GM23338 (cell line): Measurements from ENCODE around the gene DLG2. TPM values are rescaled to one million over a fixed set of nuclear protein-coding genes. Genes with fewer than 3 reads are reported as not detected.

Source experiments
- ATAC-seq: fragments of 200-7000 bp; cut with Tn5 transposase; 3 replicates; pipeline ENCODE4 v1.9.1; 2020
- DNase-seq: peaks from one replicate; pipeline ENCODE4 v3.0.0-alpha.2; 2015; ENCODE audit warnings: low spot score
- H2AFZ ChIP-seq: fragments of 200-600 bp; sonication (generic); 2 replicates; pipeline ENCODE4 v1.8.0; 2016; ENCODE audit warnings: antibody characterized with exemption, mild to moderate bottlenecking, moderate library complexity
- H3F3A ChIP-seq: fragments of 200-600 bp; sonication (generic); replicated peaks from 2 replicates; pipeline ENCODE4 v1.8.0; 2017; ENCODE audit warnings: antibody characterized with exemption, mixed run types, low read depth
- H3K27ac ChIP-seq: fragments of 200-600 bp; sonication (generic); 2 replicates; pipeline ENCODE4 v1.6.1; 2016; ENCODE audit warnings: low read depth
- H3K27me3 ChIP-seq: fragments of 200-600 bp; sonication (generic); 2 replicates; pipeline ENCODE4 v1.8.0; 2016; ENCODE audit warnings: mild to moderate bottlenecking, mixed run types, moderate library complexity; ENCODE audit not compliant: insufficient read depth
- H3K36me3 ChIP-seq: fragments of 200-600 bp; sonication (generic); 2 replicates; pipeline ENCODE4 v1.8.0; 2016; ENCODE audit warnings: mild to moderate bottlenecking; ENCODE audit not compliant: insufficient read depth
- H3K4me1 ChIP-seq: fragments of 200-600 bp; sonication (generic); 2 replicates; pipeline ENCODE4 v1.8.0; 2016; ENCODE audit warnings: mild to moderate bottlenecking, moderate library complexity; ENCODE audit not compliant: insufficient read depth
- H3K4me2 ChIP-seq: fragments of 200-600 bp; sonication (generic); 2 replicates; pipeline ENCODE4 v1.7.1; 2017; ENCODE audit warnings: mixed run types
- H3K4me3 ChIP-seq: fragments of 200-600 bp; sonication (generic); 2 replicates; pipeline ENCODE4 v1.6.1; 2016; ENCODE audit warnings: mixed run types
- H3K79me2 ChIP-seq: fragments of 200-600 bp; sonication (generic); replicated peaks from 2 replicates; pipeline ENCODE4 v1.8.0; 2017; ENCODE audit warnings: mild to moderate bottlenecking; ENCODE audit not compliant: insufficient read depth
- H3K9me2 ChIP-seq: fragments of 200-600 bp; sonication (generic); 2 replicates; pipeline ENCODE4 v1.8.0; 2017; ENCODE audit not compliant: insufficient read depth
- H4K20me1 ChIP-seq: fragments of 200-600 bp; sonication (generic); replicated peaks from 2 replicates; pipeline ENCODE4 v1.8.0; 2017; ENCODE audit warnings: mild to moderate bottlenecking; ENCODE audit not compliant: insufficient read depth
- H3K27ac Mint-ChIP-seq: 2 replicates; pipeline ENCODE4 v1.8.0; 2020; ENCODE audit warnings: inconsistent platforms, mild to moderate bottlenecking, moderate library complexity, mixed read lengths
- H3K27me3 Mint-ChIP-seq: 3 replicates; pipeline ENCODE4 v1.8.0; 2022; ENCODE audit warnings: low read depth, mild to moderate bottlenecking, moderate library complexity, mixed read lengths, inconsistent platforms; ENCODE audit not compliant: insufficient read depth, poor library complexity
- H3K36me3 Mint-ChIP-seq: 3 replicates; pipeline ENCODE4 v1.8.0; 2021; ENCODE audit warnings: low read depth, mild to moderate bottlenecking, inconsistent platforms, moderate library complexity, mixed read lengths
- H3K4me1 Mint-ChIP-seq: 3 replicates; pipeline ENCODE4 v1.8.0; 2020; ENCODE audit warnings: mild to moderate bottlenecking, inconsistent platforms, mixed read lengths
- H3K4me3 Mint-ChIP-seq: 3 replicates; pipeline ENCODE4 v1.8.0; 2021; ENCODE audit warnings: moderate library complexity, mild to moderate bottlenecking, inconsistent platforms, mixed read lengths
- H3K9me3 Mint-ChIP-seq: 3 replicates; pipeline ENCODE4 v1.8.0; 2020; ENCODE audit warnings: moderate library complexity, mild to moderate bottlenecking, inconsistent platforms, mixed read lengths
- CREB1 ChIP-seq: fragments of 250-450 bp; sonication (Bioruptor Pico); IDR thresholded peaks from 2 replicates; pipeline ENCODE4 v1.5.0; 2020; ENCODE audit warnings: low read depth, mild to moderate bottlenecking, moderate library complexity
- EZH2 ChIP-seq: fragments of 200-600 bp; sonication (generic); IDR thresholded peaks from one replicate; pipeline ENCODE4 v1.8.0; 2017; ENCODE audit warnings: antibody characterized with exemption, mild to moderate bottlenecking, low read depth; ENCODE audit not compliant: unreplicated experiment
- EZH2phosphoT487 ChIP-seq: fragments of 200-600 bp; sonication (generic); IDR thresholded peaks from one replicate; pipeline ENCODE4 v1.8.1; 2018; ENCODE audit warnings: antibody characterized with exemption; ENCODE audit not compliant: unreplicated experiment
- JUNB ChIP-seq: IDR thresholded peaks from one replicate; pipeline ENCODE4 v1.6.1; 2016; ENCODE audit warnings: antibody characterized with exemption; ENCODE audit not compliant: unreplicated experiment
- NANOG ChIP-seq: IDR thresholded peaks from 2 replicates; pipeline ENCODE4 v1.6.1; 2016; ENCODE audit warnings: antibody characterized with exemption, borderline replicate concordance
- POLR2AphosphoS5 ChIP-seq: IDR thresholded peaks from 2 replicates; pipeline ENCODE4 v1.6.1; 2016; ENCODE audit warnings: antibody characterized with exemption, low read depth
- STAT1 ChIP-seq: IDR thresholded peaks from one replicate; pipeline ENCODE4 v1.6.1; 2016; ENCODE audit warnings: antibody characterized with exemption; ENCODE audit not compliant: unreplicated experiment
- ZNF114 ChIP-seq: fragments of 250-450 bp; sonication (Bioruptor Pico); IDR thresholded peaks from 2 replicates; pipeline ENCODE4 v1.5.0; 2020; ENCODE audit warnings: mild to moderate bottlenecking, moderate library complexity
- ZNF331 ChIP-seq: fragments of 250-450 bp; sonication (Bioruptor Pico); IDR thresholded peaks from 2 replicates; pipeline ENCODE4 v1.5.0; 2020; ENCODE audit warnings: low read depth, mild to moderate bottlenecking, moderate library complexity
- polyA plus RNA-seq: library from polyadenylated mRNA; unstranded; fragments of >200 nt; fragmentation: Nextera tagmentation; extraction: Ambion mirVana; gene quantifications from 2 replicates; pipeline ENCODE4 v1.2.1, GENCODE V29; 2016
- total RNA-seq: library from RNA; depleted of rRNA; stranded (reverse); fragments of >200 nt; shearing (Covaris generic); gene quantifications from 2 replicates; pipeline ENCODE4 v1.2.3, GENCODE V29; 2014
- TF ChIP-seq, protein P1 (sequence below): IDR thresholded peaks from one replicate; pipeline ENCODE4 v1.6.1; 2018; ENCODE audit warnings: antibody characterized with exemption; ENCODE audit not compliant: unreplicated experiment
- TF ChIP-seq, protein P2 (sequence below): fragments of 250-450 bp; sonication (Bioruptor Pico); IDR thresholded peaks from 2 replicates; pipeline ENCODE4 v1.5.0; 2020; ENCODE audit warnings: mild to moderate bottlenecking, moderate library complexity
- TF ChIP-seq, protein P3 (sequence below), 2 experiments: fragments of 200-600 bp in 1 of 2; sonication (generic) in 1 of 2; conservative IDR thresholded peaks; 2 replicates each; pipeline versions ENCODE4 v1.5.1 to v1.6.1; 2016 to 2017; ENCODE audit warnings: antibody characterized with exemption in 2 of 2, low read depth in 2 of 2, mild to moderate bottlenecking in 2 of 2, moderate library complexity in 1 of 2
- TF ChIP-seq, protein P4 (sequence below): IDR thresholded peaks from 2 replicates; pipeline ENCODE4 v1.6.1; 2016; ENCODE audit warnings: antibody characterized with exemption

DLG2 gene
- total and polyA plus RNA-seq, 2 experiments from 2014 or later: 19.8 to 21.5 TPM

DNA sequence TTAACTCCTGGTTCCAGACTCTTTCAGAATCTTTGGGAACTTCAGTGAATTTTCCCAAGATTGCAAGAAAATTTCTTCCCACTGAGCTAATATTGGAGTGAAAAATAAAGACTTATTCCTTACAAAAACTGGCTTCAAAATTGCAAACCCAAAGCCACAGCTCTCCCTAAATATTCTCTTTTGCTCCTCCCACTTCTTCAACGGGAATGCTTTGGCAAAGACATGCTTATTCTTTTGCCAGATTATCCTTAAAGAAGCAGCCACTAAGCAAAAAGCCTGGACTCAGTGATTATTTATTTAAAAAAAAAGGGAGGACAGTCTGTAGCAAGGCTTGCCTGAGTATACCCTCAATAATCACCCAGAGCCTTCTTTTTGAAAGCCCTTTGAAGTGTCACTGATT is 1438.6 kb downstream of the DLG2 start:
- DNase-seq (no peak), ATAC-seq (no peak)
- no peaks in the 10 kb centered on the region; the same call in 1 of the 2 replicates for H3K9me2 ChIP-seq
- H3K4me2 ChIP-seq: no peak overlapping the region
- H3K4me1 Mint-ChIP-seq: no peaks in the 10 kb centered on the region
- no peak overlapping the region for H3K27ac Mint-ChIP-seq
- H3K36me3 Mint-ChIP-seq: no peaks in the 10 kb centered on the region
- TF ChIP-seq, protein P1, sequence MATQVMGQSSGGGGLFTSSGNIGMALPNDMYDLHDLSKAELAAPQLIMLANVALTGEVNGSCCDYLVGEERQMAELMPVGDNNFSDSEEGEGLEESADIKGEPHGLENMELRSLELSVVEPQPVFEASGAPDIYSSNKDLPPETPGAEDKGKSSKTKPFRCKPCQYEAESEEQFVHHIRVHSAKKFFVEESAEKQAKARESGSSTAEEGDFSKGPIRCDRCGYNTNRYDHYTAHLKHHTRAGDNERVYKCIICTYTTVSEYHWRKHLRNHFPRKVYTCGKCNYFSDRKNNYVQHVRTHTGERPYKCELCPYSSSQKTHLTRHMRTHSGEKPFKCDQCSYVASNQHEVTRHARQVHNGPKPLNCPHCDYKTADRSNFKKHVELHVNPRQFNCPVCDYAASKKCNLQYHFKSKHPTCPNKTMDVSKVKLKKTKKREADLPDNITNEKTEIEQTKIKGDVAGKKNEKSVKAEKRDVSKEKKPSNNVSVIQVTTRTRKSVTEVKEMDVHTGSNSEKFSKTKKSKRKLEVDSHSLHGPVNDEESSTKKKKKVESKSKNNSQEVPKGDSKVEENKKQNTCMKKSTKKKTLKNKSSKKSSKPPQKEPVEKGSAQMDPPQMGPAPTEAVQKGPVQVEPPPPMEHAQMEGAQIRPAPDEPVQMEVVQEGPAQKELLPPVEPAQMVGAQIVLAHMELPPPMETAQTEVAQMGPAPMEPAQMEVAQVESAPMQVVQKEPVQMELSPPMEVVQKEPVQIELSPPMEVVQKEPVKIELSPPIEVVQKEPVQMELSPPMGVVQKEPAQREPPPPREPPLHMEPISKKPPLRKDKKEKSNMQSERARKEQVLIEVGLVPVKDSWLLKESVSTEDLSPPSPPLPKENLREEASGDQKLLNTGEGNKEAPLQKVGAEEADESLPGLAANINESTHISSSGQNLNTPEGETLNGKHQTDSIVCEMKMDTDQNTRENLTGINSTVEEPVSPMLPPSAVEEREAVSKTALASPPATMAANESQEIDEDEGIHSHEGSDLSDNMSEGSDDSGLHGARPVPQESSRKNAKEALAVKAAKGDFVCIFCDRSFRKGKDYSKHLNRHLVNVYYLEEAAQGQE: no peak
- TF ChIP-seq, protein P2, sequence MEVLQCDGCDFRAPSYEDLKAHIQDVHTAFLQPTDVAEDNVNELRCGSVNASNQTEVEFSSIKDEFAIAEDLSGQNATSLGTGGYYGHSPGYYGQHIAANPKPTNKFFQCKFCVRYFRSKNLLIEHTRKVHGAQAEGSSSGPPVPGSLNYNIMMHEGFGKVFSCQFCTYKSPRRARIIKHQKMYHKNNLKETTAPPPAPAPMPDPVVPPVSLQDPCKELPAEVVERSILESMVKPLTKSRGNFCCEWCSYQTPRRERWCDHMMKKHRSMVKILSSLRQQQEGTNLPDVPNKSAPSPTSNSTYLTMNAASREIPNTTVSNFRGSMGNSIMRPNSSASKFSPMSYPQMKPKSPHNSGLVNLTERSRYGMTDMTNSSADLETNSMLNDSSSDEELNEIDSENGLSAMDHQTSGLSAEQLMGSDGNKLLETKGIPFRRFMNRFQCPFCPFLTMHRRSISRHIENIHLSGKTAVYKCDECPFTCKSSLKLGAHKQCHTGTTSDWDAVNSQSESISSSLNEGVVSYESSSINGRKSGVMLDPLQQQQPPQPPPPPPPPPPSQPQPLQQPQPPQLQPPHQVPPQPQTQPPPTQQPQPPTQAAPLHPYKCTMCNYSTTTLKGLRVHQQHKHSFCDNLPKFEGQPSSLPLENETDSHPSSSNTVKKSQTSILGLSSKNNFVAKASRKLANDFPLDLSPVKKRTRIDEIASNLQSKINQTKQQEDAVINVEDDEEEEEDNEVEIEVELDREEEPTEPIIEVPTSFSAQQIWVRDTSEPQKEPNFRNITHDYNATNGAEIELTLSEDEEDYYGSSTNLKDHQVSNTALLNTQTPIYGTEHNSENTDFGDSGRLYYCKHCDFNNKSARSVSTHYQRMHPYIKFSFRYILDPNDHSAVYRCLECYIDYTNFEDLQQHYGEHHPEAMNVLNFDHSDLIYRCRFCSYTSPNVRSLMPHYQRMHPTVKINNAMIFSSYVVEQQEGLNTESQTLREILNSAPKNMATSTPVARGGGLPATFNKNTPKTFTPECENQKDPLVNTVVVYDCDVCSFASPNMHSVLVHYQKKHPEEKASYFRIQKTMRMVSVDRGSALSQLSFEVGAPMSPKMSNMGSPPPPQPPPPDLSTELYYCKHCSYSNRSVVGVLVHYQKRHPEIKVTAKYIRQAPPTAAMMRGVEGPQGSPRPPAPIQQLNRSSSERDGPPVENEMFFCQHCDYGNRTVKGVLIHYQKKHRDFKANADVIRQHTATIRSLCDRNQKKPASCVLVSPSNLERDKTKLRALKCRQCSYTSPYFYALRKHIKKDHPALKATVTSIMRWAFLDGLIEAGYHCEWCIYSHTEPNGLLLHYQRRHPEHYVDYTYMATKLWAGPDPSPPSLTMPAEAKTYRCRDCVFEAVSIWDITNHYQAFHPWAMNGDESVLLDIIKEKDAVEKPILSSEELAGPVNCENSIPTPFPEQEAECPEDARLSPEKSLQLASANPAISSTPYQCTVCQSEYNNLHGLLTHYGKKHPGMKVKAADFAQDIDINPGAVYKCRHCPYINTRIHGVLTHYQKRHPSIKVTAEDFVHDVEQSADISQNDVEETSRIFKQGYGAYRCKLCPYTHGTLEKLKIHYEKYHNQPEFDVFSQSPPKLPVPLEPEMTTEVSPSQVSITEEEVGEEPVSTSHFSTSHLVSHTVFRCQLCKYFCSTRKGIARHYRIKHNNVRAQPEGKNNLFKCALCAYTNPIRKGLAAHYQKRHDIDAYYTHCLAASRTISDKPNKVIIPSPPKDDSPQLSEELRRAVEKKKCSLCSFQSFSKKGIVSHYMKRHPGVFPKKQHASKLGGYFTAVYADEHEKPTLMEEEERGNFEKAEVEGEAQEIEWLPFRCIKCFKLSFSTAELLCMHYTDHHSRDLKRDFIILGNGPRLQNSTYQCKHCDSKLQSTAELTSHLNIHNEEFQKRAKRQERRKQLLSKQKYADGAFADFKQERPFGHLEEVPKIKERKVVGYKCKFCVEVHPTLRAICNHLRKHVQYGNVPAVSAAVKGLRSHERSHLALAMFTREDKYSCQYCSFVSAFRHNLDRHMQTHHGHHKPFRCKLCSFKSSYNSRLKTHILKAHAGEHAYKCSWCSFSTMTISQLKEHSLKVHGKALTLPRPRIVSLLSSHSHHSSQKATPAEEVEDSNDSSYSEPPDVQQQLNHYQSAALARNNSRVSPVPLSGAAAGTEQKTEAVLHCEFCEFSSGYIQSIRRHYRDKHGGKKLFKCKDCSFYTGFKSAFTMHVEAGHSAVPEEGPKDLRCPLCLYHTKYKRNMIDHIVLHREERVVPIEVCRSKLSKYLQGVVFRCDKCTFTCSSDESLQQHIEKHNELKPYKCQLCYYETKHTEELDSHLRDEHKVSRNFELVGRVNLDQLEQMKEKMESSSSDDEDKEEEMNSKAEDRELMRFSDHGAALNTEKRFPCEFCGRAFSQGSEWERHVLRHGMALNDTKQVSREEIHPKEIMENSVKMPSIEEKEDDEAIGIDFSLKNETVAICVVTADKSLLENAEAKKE (CRISPR knock-in tag): no peak
- no peak for TF ChIP-seq ZNF114 (CRISPR knock-in tag)
- no peak for TF ChIP-seq NANOG
- TF ChIP-seq, protein P3, sequence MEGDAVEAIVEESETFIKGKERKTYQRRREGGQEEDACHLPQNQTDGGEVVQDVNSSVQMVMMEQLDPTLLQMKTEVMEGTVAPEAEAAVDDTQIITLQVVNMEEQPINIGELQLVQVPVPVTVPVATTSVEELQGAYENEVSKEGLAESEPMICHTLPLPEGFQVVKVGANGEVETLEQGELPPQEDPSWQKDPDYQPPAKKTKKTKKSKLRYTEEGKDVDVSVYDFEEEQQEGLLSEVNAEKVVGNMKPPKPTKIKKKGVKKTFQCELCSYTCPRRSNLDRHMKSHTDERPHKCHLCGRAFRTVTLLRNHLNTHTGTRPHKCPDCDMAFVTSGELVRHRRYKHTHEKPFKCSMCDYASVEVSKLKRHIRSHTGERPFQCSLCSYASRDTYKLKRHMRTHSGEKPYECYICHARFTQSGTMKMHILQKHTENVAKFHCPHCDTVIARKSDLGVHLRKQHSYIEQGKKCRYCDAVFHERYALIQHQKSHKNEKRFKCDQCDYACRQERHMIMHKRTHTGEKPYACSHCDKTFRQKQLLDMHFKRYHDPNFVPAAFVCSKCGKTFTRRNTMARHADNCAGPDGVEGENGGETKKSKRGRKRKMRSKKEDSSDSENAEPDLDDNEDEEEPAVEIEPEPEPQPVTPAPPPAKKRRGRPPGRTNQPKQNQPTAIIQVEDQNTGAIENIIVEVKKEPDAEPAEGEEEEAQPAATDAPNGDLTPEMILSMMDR (conservative IDR thresholded peaks at IDR 0.05; ENCODE audit: low read depth in 2 of 2): no peak
- TF ChIP-seq POLR2AphosphoS5: no peak
- no peak for TF ChIP-seq CREB1
- no peak for TF ChIP-seq JUNB
- no peak for TF ChIP-seq ZNF331 (CRISPR knock-in tag)
- TF ChIP-seq EZH2phosphoT487: no peak
- TF ChIP-seq EZH2: no peak
- no peak for TF ChIP-seq STAT1
- TF ChIP-seq, protein P4, sequence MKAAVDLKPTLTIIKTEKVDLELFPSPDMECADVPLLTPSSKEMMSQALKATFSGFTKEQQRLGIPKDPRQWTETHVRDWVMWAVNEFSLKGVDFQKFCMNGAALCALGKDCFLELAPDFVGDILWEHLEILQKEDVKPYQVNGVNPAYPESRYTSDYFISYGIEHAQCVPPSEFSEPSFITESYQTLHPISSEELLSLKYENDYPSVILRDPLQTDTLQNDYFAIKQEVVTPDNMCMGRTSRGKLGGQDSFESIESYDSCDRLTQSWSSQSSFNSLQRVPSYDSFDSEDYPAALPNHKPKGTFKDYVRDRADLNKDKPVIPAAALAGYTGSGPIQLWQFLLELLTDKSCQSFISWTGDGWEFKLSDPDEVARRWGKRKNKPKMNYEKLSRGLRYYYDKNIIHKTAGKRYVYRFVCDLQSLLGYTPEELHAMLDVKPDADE: no peak
- no peaks in the 10 kb centered on the region for H3K27me3 ChIP-seq
- H3K4me1 ChIP-seq: no peaks in the 10 kb centered on the region
- no peaks in the 10 kb centered on the region for H3F3A ChIP-seq
- no peaks in the 10 kb centered on the region for H3K36me3 ChIP-seq
- no peaks in the 10 kb centered on the region for H3K27me3 Mint-ChIP-seq
- no peak overlapping the region for H2AFZ ChIP-seq
- no peaks in the 10 kb centered on the region for H4K20me1 ChIP-seq
- H3K9me3 Mint-ChIP-seq: peaks cover 2% of the 10 kb centered on the region; the same call in 1 of the 3 replicates
- H3K4me3 Mint-ChIP-seq: no peak overlapping the region
- H3K4me3 ChIP-seq: no peak overlapping the region
- no peaks in the 10 kb centered on the region for H3K79me2 ChIP-seq
- H3K27ac ChIP-seq: no peak overlapping the region
